ENCODE measurements around the gene KRT6B. TPM values are rescaled to one million over a fixed set of nuclear protein-coding genes. Genes with fewer than 3 reads are reported as not detected.
"Not testable (repeated sequence)": the region's sequence is repeated elsewhere in the genome, so short reads cannot be mapped to it uniquely, and the experiment has no call there.

The KRT6B gene
- total RNA-seq, 1 donor from 2014 or later: not detected

- Histone ChIP-seq H3K27me3 (ENCODE audit: control insufficient read depth, insufficient read depth, low read length) (peaks cover 6% of the 10 kb centered on the region), H3K36me3 (ENCODE audit: control insufficient read depth, insufficient read depth, low read length) (no peaks in the 10 kb centered on the region), H3K4me3 (ENCODE audit: low read depth, low read length) (no peak overlapping the region)
- no peak for TF ChIP-seq CTCF (IDR thresholded peaks at IDR 0.05; ENCODE audit: insufficient read depth, low read length, poor library complexity, severe bottlenecking)
- no peak for DNase-seq (ENCODE audit: low read depth)
Measured at GRCh38 chr12:52488736-52489135, 36.8 kb upstream of the KRT6B start.

DNA sequence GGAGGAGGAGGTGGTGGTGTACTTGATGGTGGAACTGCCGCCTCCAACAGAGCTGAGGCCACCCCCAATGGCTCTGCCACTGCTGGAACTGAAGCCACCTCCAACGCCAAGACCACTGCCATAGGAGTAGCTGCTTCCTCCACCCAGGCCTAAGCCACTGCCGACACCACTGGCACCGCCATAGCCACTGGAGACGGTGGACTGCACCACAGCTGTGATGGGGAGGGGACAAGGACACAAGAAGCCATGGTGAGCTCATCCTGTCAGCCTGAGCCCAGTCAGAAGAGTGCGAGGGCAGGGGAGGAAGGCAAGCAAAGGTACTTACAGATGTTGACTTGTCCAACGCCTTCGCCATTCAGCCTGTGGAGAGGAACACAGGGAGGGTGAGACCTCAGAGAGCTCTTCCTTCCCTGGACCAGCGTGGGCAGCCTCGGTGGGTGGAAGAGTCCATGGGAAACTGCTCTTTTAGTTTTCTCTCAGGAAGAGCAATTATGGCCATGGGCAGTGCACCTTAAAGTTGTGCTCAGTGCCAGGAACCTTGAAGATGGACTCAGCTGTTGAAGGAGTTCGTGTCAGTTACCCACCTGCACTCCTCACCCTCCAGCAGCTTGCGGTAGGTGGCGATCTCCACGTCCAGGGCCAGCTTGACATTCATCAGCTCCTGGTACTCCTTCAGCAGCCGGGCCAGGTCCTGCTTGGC, 35.9 kb upstream of the KRT6B start:
- not testable (repeated sequence) for DNase-seq (ENCODE audit: low read depth); H3K4me3 ChIP-seq (ENCODE audit: low read depth, low read length); H3K36me3 ChIP-seq (ENCODE audit: control insufficient read depth, insufficient read depth, low read length); H3K27me3 ChIP-seq (ENCODE audit: control insufficient read depth, insufficient read depth, low read length)

DNA sequence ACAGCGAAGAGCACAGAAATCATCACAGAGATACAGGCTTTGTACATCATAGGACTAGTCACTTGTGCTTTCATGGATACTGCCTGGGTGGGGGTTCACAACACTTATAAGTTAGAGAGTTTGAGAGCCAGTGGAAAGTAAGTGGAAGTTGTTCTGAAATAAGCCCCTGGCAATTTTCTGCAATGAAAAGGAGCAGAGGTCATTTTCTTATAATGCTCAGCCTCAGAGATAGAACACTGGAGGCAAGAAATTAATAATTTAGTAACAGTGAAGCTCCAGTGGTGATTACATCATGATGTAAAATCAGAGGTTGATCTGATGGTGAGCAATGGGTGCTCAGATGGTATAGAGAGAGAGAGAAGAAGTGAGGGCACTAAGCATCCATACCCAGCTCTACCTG, 35.3 kb upstream of the KRT6B start:
- no peak overlapping the region for H3K4me3 ChIP-seq (ENCODE audit: low read depth, low read length)
- H3K27me3 ChIP-seq (ENCODE audit: control insufficient read depth, insufficient read depth, low read length): peaks cover 6% of the 10 kb centered on the region
- TF ChIP-seq CTCF (IDR thresholded peaks at IDR 0.05; ENCODE audit: insufficient read depth, low read length, poor library complexity, severe bottlenecking): no peak
- no peak for DNase-seq (ENCODE audit: low read depth)
- no peaks in the 10 kb centered on the region for H3K36me3 ChIP-seq (ENCODE audit: control insufficient read depth, insufficient read depth, low read length)

DNA sequence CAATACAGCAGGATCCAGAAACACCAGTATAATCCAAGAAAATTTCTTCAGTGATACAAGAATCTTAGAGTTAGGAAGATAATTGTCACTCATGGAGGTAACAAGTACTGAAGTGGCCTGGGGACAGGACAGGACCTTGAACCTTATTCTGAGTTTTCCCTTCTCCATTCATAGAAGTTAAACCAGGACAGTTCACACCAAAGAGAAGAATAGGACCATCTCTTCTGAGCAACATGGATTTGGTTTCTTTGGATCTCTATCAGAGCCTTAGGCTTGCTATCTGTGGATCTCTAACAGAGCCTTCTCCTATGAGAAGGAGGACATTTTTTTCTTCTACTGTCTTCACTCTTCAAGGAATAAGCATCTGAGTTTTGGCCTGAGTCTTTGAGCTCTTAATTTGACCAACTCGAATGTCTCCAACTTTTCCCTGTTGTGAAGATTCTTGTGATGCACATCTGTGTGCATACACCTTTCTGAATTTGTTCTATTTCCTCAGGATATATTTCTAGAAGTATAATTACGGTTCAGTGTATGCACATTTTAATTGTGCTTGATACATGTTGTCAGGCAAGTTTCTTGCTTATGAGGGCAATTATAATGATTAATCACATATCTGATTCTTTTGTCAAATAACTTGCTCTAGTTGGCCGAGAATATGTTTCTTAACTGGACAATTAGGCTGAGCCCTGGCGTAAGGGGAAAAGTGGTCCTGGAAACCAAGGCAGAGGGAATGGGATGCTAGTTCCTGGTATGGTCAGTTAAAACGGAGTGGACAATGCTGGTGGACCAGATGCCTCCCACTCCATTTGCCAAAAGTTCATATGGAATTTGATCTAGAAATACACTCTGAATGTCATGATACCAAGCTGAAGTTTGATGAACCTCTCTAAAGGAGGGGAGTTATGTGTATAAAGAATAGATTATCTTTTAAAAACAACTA, 34.5 kb upstream of the KRT6B start:
- DNase-seq (ENCODE audit: low read depth): no peak
- no peaks in the 10 kb centered on the region for H3K36me3 ChIP-seq (ENCODE audit: control insufficient read depth, insufficient read depth, low read length)
- no peak for TF ChIP-seq CTCF (IDR thresholded peaks at IDR 0.05; ENCODE audit: insufficient read depth, low read length, poor library complexity, severe bottlenecking)
- no peak overlapping the region for H3K4me3 ChIP-seq (ENCODE audit: low read depth, low read length)
- peaks cover 6% of the 10 kb centered on the region for H3K27me3 ChIP-seq (ENCODE audit: control insufficient read depth, insufficient read depth, low read length)

- no peaks in the 10 kb centered on the region for H3K36me3 ChIP-seq (ENCODE audit: control insufficient read depth, insufficient read depth, low read length)
- H3K4me3 ChIP-seq (ENCODE audit: low read depth, low read length): no peak overlapping the region
- H3K27me3 ChIP-seq (ENCODE audit: control insufficient read depth, insufficient read depth, low read length): peaks cover 2% of the 10 kb centered on the region
- DNase-seq (ENCODE audit: low read depth): no peak
- TF ChIP-seq CTCF (IDR thresholded peaks at IDR 0.05; ENCODE audit: insufficient read depth, low read length, poor library complexity, severe bottlenecking): no peak
Measured at GRCh38 chr12:52480073-52480472, 28.1 kb upstream of the KRT6B start.

GRCh38 chr12:52477651-52478050, 25.7 kb upstream of the KRT6B start:
- no peak for TF ChIP-seq CTCF (IDR thresholded peaks at IDR 0.05; ENCODE audit: insufficient read depth, low read length, poor library complexity, severe bottlenecking)
- Histone ChIP-seq H3K36me3 (ENCODE audit: control insufficient read depth, insufficient read depth, low read length) (no peaks in the 10 kb centered on the region), H3K4me3 (ENCODE audit: low read depth, low read length) (no peak overlapping the region), H3K27me3 (ENCODE audit: control insufficient read depth, insufficient read depth, low read length) (peaks cover 2% of the 10 kb centered on the region)
- no peak for DNase-seq (ENCODE audit: low read depth)
